Measurements from ENCODE around the gene GYPC. TPM values are rescaled to one million over a fixed set of nuclear protein-coding genes. Genes with fewer than 3 reads are reported as not detected.

The GYPC gene
- total RNA-seq, 1 donor from 2014 or later = 50.1 TPM

DNA sequence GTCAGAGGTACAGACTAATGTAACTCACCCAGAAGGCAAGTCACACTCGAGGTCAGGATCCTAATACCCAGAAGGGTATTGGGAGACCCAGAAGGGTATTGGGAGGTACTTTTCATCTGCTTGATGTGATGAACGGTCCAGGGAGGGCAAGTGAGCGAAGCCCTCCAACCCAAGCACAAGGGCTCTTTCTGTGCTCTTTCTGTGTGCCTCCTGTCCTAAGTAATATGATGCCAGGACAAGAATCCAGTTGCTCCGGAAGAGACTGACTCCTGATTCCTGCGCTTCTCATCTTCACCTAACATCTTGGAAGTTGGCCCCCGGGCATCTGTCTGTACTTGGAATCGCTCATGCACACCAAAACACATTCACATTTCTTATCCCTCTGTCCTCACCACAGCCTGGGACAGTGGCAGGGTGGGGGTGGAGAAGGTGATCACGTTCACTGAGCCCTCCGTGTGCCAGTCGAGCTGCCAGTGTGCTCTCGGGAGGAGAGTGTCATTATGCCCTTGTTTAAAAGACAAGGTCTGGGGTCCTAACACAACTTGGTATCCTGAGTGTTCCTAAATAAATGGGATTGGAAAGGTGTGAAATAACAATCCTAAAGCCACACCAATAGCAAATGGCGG, 17.1 kb downstream of the GYPC start:
- ChIA-PET CTCF (no interaction called here), POLR2A (no interaction called here)
- DNase-seq (no peak), ATAC-seq (ENCODE audit: low read depth) (no peak)
- Mint-ChIP-seq H3K27ac (no peak overlapping the region), H3K9me3 (peaks cover 7% of the 10 kb centered on the region), H3K4me1 (peaks cover 10% of the 10 kb centered on the region), H3K27me3 (no peaks in the 10 kb centered on the region), H3K36me3 (ENCODE audit: low read depth) (peaks cover 54% of the 10 kb centered on the region), H3K4me3 (no peak overlapping the region)
- intact Hi-C loops (cut with micrococcal nuclease) = no loop called here
- TF ChIP-seq, protein P1, sequence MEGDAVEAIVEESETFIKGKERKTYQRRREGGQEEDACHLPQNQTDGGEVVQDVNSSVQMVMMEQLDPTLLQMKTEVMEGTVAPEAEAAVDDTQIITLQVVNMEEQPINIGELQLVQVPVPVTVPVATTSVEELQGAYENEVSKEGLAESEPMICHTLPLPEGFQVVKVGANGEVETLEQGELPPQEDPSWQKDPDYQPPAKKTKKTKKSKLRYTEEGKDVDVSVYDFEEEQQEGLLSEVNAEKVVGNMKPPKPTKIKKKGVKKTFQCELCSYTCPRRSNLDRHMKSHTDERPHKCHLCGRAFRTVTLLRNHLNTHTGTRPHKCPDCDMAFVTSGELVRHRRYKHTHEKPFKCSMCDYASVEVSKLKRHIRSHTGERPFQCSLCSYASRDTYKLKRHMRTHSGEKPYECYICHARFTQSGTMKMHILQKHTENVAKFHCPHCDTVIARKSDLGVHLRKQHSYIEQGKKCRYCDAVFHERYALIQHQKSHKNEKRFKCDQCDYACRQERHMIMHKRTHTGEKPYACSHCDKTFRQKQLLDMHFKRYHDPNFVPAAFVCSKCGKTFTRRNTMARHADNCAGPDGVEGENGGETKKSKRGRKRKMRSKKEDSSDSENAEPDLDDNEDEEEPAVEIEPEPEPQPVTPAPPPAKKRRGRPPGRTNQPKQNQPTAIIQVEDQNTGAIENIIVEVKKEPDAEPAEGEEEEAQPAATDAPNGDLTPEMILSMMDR (IDR thresholded peaks at IDR 0.05) = no peak

DNA sequence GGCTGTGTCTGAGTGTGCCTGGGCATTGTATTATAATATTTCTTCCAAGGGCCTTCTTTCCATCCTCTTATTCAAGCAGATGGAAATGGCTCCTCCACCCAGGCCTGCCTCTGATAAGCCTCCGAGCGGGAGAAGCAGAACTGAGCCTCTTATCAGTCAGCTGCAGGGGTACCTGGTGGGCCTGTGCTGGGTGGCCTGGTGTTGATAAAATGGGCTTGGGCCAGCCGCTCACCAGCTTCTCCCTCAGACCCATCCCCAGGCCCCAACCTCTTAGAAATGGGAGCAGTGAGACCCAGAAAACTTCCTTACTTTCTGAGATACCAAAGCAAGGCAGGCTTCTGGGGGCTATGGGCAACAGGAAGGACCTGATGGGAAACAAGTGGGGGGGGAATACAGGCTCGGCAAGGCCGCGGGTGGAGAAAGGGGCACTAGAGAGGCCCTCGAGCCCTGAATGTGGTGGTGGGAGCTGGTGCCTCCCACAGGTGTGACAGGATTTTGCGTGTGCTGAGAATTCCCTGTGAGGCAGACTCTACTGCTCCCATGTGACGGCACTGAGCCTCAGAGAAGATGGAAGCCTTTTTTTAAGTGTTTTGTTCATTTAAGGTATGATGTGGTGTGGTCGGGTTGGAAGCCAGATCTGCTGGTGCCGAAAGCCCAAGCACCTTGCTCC, 18.3 kb downstream of the GYPC start:
- Mint-ChIP-seq H3K27me3 (no peaks in the 10 kb centered on the region), H3K4me3 (no peak overlapping the region), H3K4me1 (peaks cover 7% of the 10 kb centered on the region), H3K36me3 (ENCODE audit: low read depth) (peaks cover 56% of the 10 kb centered on the region), H3K9me3 (peaks cover 7% of the 10 kb centered on the region), H3K27ac (no peak overlapping the region)
- ChIA-PET POLR2A (no interaction called here), CTCF (no interaction called here)
- ATAC-seq (ENCODE audit: low read depth) (no peak), DNase-seq (no peak)
- TF ChIP-seq, protein P1 (IDR thresholded peaks at IDR 0.05) = no peak
- intact Hi-C loops (cut with micrococcal nuclease) = no loop called here

DNA sequence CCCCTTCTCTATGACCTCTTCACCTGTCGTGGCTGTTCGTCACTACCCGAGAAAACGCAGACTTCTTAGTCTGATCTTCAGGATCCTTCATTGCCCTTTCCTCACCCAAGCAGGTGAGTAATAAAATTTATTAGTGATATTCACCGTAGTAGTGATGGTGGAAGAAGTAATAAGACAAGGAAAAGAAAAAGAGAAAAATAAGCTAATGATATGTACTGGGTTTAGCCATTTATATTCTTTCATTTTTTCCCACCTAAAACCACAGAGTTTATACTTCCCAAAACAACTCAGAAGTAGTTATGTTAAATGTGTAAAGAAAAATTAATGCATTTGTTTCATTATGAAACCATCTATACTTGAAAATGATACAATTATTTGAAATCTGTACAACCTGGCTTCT, 19.7 kb downstream of the GYPC start:
- intact Hi-C loops (cut with micrococcal nuclease) = loop anchor here (5.0 kb wide), 1 partner anchor 43 kb away; no protein-coding TSS in a partner anchor
- no peak overlapping the region for H3K27ac Mint-ChIP-seq
- no peaks in the 10 kb centered on the region for H3K27me3 Mint-ChIP-seq
- ChIA-PET CTCF (no interaction called here), POLR2A (no interaction called here)
- TF ChIP-seq, protein P1 (IDR thresholded peaks at IDR 0.05) = no peak
- peaks cover 60% of the 10 kb centered on the region for H3K36me3 Mint-ChIP-seq (ENCODE audit: low read depth)
- H3K4me3 Mint-ChIP-seq = no peak overlapping the region
- H3K9me3 Mint-ChIP-seq = peaks cover 7% of the 10 kb centered on the region
- ATAC-seq (ENCODE audit: low read depth) = no peak
- DNase-seq = no peak
- peaks cover 7% of the 10 kb centered on the region for H3K4me1 Mint-ChIP-seq

DNA sequence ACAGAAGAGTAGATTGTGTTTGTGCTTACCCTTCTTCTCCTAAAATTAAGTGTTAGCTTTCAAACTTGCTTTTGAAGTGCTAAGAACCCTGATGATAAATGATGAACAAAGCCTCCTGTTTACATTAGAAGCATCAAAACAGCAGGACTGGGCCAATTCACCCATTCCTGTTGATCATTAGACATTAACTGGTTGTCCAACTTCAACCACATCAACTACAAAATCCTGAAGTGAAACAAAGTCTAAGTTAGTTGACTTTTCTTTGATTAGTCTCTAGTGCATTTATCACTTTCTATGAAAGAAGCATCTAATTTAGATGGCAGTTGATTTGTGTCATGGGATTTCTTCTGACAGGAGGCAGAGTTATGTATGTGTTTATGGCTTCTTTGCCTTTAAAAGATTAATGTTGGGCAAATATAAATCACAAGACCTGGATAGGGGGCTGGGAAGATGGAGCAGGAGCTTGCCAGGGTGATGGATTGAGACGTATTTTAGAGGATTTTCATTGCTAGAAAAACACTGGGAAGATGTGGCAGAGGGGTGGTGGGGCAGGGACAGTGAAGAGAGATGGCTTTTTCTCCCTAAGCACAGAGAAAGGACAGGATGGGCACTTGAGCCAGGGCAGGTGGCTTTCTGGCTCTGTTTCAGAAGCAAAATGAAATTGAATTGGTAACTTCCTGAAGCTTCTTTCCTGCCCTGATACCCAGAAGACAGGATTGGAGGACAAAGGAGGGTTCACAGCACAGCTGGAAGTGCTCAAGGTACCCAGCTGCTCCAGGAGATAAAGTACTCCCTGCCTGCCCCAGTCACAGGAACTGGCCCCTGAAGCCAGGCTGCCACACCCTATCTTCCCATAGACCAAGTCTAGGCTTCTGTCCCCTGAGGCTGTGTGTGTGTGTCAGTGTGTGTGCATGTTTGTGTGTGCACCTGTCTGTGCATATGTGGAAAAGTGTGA, 20.5 kb downstream of the GYPC start:
- Mint-ChIP-seq H3K4me3 (no peak overlapping the region), H3K27me3 (no peaks in the 10 kb centered on the region), H3K27ac (no peak overlapping the region), H3K4me1 (peaks cover 7% of the 10 kb centered on the region), H3K36me3 (ENCODE audit: low read depth) (peaks cover 63% of the 10 kb centered on the region), H3K9me3 (peaks cover 7% of the 10 kb centered on the region)
- DNase-seq (no peak), ATAC-seq (ENCODE audit: low read depth) (no peak)
- intact Hi-C loops (cut with micrococcal nuclease) = loop anchor here (5.0 kb wide), 1 partner anchor 44 kb away; no protein-coding TSS in a partner anchor
- TF ChIP-seq, protein P1 (IDR thresholded peaks at IDR 0.05) = no peak
- CTCF ChIA-PET = no interaction called here
- POLR2A ChIA-PET = no interaction called here

DNA sequence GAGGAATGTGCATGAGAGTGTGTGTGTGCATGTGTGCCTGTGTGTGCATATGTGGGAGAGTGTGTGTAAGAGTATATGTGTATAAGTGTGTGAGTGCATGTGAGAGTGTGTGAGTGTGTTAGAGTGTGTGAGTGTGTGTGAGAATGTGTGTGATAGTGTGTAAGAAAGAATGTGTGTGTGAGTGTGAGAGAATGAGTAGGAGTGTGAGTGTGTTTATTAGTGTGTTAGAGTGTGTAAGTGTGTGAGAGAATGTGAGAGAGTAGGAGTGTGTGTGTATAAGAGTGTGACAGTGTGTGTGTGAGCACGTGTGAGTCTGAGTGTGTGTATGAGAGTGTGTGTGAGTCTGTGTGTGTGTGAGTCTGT, 21.2 kb downstream of the GYPC start:
- H3K9me3 Mint-ChIP-seq = peaks cover 7% of the 10 kb centered on the region
- TF ChIP-seq, protein P1 (IDR thresholded peaks at IDR 0.05) = no peak
- H3K4me1 Mint-ChIP-seq = peaks cover 7% of the 10 kb centered on the region
- H3K27me3 Mint-ChIP-seq = no peaks in the 10 kb centered on the region
- H3K36me3 Mint-ChIP-seq (ENCODE audit: low read depth) = peaks cover 62% of the 10 kb centered on the region
- no peak overlapping the region for H3K27ac Mint-ChIP-seq
- ATAC-seq (ENCODE audit: low read depth) = no peak
- no peak for DNase-seq
- H3K4me3 Mint-ChIP-seq = no peak overlapping the region
- ChIA-PET CTCF (no interaction called here), POLR2A (no interaction called here)
- intact Hi-C loops (cut with micrococcal nuclease) = loop anchor here (5.0 kb wide), 1 partner anchor 45 kb away; no protein-coding TSS in a partner anchor

All from activated B cell treated with CpG ODN at 0.5 μM for 24 hours (primary cell).